ENCODE data around the gene ABCG1.

Gene ABCG1

GRCh38 chr21:42193131-42193671 lies 25.7 kb upstream of the ABCG1 start:
- DNase-seq = peak; percentile 12 to 44 (median 26)

DNA sequence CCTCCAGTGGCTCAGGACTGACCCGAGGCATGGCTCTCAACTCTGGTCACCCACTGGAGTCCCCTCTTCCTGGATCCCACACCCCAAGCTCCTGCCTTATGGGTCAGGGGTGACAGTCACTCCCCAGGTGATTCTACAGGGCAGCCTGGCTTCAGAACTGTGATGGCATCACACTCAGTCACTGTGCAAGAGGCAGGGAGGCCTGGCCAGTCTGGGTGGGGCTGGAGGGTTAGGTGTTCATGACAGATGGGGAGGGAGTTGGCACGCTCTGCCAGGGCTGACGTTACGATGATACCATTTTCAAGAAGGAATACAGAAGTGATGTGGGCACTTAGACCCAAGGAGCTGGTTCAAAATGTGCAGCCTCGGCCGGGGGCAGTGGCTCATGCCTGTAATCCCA lies 25.2 kb upstream of the ABCG1 start:
- no peak for DNase-seq

- no peak for DNase-seq
These were observed 24.1 kb upstream of the ABCG1 start for GRCh38 chr21:42194863-42195262.

- DNase-seq = no peak
These were observed 23.4 kb upstream of the ABCG1 start for GRCh38 chr21:42195378-42196031.

GRCh38 chr21:42198929-42199867 lies 19.7 kb upstream of the ABCG1 start:
- DNase-seq = peak in 3 of 6 experiments; percentile 44 to 52 (median 47)

GRCh38 chr21:42199868-42200463 lies 19.0 kb upstream of the ABCG1 start:
- no peak for DNase-seq

- peak in 3 of 6 experiments; percentile 56 to 71 (median 66) for DNase-seq
These were observed 17.9 kb upstream of the ABCG1 start for GRCh38 chr21:42200906-42201614.

- DNase-seq = no peak
These were observed 17.3 kb upstream of the ABCG1 start for GRCh38 chr21:42201615-42202161.

- DNase-seq = no peak
These were observed 16.6 kb upstream of the ABCG1 start for GRCh38 chr21:42202321-42202720.

DNA sequence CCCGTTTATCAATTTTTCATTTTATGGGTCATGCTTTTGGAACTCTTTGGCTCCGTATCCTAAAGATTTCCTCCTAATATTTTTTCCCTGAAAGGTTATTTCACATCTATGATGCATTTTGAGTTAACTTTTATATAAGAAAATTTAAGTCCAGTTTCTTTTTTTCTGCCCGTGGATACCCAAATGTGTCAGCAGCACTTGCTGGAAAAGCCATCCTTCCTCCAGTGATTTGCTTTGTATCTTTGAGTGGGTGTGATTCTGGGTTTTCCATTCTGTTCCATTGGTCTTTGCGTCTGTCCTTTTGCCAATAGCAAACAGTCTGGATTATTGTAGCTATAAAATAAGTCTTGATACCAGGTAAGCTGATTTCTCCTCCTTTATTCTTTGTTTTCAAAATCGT lies 15.6 kb upstream of the ABCG1 start:
- no peak for DNase-seq

- no peak for DNase-seq
These were observed 15.0 kb upstream of the ABCG1 start for GRCh38 chr21:42203936-42204335.

GRCh38 chr21:42207426-42207825 lies 11.5 kb upstream of the ABCG1 start:
- DNase-seq = no peak

GRCh38 chr21:42208036-42208435 lies 10.9 kb upstream of the ABCG1 start:
- DNase-seq = no peak

DNA sequence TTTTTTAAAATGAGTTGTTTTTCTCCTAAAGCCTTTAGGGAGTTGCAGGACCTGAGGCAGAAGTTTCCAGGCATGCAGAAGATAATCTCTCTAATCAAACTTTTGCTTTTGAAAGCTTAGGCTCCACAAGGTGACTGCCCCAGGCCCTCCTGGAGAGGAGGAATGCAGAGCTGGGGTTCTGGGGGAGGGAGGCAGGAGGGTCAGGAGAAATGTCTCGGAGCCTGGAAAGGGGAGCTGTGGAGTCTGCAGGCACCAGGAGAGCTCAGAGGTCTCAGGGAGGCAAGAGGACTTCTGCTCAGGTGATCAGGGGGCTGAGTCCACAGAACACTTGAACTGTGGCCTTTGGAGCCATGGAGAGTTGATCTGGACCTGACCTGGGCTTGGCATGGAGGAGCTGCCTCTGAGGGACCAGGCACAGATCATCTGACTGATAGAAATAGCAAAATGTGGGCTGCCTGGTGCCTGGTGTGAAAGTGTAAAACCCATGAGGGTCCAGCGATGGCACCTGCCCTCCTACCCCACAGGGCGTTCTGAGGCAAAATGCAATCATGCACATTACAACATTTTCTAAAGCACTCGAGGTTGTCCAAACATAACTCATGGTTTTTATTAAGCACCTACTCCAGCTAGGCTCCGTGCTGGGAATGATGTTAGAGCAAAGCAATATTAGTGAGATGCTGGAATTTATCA lies 10.0 kb upstream of the ABCG1 start:
- no peak for DNase-seq

- DNase-seq = no peak
These were observed 9.0 kb upstream of the ABCG1 start for GRCh38 chr21:42209801-42210479.

DNA sequence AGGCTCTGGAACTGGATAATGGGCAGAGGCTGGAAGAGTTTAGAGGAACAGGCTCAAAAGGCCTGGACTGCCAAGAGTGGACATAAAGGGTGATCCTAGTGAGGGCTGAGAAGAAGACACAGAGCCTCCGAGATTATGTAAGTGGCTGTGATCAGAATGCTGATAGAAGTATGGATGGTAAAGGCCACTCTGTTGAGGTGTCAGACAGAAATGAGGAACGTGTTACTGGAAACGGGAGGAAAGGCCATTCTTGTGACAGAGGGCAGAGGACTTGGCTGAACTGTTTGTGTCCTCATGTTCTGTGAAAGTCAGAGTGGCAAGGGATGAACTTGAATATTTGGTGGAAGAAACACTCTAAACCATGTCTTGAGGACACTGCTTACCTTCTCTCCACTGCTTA lies 6.7 kb upstream of the ABCG1 start:
- no peak for DNase-seq

- DNase-seq = no peak
These were observed 5.7 kb upstream of the ABCG1 start for GRCh38 chr21:42213082-42213774.

DNA sequence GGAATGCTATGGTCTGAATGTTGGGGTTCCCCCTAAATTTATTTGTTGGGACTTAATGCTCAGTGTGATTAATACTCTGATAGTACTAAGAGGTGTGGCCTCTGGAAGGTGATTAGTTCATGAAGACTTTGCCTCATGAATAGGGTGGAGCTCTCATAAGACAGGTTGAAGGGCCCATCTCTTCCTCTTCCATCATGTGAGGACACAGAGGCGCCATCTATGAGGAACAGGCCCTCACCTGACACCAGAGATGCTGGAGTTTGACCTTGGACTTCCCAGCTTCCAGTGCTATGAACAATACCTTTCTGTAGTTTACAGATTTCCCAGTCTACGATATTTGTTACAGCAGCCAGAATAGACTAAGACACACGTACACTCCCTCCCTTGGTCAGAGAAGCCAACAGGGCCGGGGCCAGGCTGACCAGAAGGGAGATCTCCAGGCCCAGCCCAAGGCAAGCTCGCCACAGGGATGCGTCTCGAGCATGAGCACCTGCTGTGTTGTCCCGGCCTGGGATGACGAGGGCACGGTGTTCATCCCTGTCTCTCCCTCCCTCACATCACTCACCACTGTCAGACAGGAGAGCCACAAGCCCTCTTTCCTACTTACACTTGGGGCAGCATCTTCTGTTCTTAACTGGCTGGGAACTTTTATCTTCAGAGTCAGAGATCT lies 4.7 kb upstream of the ABCG1 start:
- no peak for DNase-seq

DNA sequence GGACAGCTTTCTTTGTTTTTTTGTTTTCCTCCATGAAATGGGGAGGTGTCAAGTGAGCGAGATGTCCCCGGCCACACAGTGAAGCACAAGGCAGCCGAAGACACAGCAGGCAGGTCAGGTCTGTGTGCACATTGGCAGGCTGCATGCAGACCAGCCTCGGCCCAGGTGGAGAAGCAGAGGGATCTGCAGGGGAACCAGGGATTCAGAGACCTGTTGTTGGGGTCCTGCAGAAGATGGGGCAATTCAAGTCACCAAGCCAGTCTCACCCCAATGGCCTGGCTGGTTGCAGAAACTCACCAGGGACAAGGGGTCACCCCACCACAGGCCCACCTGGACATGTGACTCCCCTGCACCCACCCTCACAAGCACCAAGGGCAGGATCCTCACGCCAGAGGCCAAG lies 4.0 kb upstream of the ABCG1 start:
- no peak for DNase-seq
